GM20000 (cell line): ENCODE results near the gene BPIFB2.

Experiments
- DNase-seq: peaks from one replicate; pipeline ENCODE4 v3.0.0; 2012; ENCODE audit warnings: low spot score
- TF ChIP-seq, protein P1 (sequence below): IDR thresholded peaks from 2 replicates; pipeline ENCODE4 v1.5.1; 2012; ENCODE audit warnings: mild to moderate bottlenecking, control low read depth; ENCODE audit errors: extremely low read depth, missing control alignments

BPIFB2 gene

GRCh38 chr20:33019465-33020277, 12.2 kb downstream of the BPIFB2 start:
- TF ChIP-seq, protein P1, sequence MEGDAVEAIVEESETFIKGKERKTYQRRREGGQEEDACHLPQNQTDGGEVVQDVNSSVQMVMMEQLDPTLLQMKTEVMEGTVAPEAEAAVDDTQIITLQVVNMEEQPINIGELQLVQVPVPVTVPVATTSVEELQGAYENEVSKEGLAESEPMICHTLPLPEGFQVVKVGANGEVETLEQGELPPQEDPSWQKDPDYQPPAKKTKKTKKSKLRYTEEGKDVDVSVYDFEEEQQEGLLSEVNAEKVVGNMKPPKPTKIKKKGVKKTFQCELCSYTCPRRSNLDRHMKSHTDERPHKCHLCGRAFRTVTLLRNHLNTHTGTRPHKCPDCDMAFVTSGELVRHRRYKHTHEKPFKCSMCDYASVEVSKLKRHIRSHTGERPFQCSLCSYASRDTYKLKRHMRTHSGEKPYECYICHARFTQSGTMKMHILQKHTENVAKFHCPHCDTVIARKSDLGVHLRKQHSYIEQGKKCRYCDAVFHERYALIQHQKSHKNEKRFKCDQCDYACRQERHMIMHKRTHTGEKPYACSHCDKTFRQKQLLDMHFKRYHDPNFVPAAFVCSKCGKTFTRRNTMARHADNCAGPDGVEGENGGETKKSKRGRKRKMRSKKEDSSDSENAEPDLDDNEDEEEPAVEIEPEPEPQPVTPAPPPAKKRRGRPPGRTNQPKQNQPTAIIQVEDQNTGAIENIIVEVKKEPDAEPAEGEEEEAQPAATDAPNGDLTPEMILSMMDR, result no peak
- no peak for DNase-seq

DNA sequence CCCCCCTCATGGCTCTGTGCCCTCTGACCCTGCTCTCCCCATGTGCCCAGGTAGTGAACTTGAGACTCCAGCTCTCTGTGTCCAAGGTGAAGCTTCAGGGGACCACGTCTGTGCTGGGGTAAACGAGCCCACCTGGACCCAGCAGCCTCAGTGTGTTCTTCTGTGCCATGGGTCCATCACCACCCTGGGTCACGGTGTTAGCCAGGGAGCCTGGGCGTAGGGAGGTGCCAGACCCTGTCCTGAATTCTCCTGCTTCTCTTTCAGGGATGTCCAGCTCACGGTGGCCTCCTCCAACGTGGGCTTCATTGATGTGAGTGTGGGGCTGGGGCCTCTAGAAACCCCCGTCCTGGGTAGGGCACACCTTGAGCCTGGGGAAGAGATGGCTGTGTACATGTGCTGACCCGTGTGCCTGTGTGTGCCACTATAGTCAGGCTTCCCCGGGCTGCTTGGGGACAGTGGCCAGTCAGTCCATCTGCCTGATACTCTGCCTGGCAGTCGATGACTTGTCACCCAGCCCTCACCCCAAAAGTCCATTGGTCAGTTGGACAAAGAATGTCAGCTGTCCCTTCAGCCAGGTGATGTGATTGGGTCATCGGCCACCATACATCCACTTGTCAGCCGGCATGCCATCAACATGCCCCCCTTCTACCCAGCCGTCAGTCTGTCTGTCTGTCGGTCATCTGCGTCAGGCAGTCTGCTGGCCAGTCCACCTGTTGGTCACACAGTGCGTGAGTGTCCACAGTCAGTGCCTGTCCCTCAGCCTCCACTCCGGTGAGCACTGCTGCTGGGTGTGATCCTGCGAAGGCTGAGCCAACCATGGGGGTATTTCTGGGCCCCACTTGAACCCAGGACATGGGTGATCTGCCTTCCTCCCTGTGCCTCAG, 13.0 kb downstream of the BPIFB2 start:
- TF ChIP-seq, protein P1, result no peak
- DNase-seq, result no peak

DNA sequence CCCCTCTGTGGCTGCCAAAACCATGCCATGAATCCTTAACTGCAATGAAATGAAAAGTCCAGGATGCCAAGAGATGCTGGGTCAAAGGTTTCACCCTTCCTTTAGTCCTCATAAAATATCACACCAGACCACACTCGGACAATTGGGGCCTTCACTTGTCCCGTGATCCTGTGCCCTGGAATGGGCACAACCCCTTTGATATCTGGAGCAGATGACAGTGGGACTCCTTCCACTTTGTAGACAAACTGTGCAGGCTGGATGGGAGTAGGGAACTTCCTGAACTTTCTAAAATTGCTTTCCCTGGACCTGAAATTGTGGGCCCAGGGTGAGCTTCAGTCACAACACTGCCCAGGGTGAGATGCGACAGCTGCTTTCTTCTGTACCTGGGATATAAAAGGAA, 14.4 kb downstream of the BPIFB2 start:
- TF ChIP-seq, protein P1, result no peak
- no peak for DNase-seq

GRCh38 chr20:33022289-33022688, 14.8 kb downstream of the BPIFB2 start:
- TF ChIP-seq, protein P1, result no peak
- DNase-seq, result no peak

DNA sequence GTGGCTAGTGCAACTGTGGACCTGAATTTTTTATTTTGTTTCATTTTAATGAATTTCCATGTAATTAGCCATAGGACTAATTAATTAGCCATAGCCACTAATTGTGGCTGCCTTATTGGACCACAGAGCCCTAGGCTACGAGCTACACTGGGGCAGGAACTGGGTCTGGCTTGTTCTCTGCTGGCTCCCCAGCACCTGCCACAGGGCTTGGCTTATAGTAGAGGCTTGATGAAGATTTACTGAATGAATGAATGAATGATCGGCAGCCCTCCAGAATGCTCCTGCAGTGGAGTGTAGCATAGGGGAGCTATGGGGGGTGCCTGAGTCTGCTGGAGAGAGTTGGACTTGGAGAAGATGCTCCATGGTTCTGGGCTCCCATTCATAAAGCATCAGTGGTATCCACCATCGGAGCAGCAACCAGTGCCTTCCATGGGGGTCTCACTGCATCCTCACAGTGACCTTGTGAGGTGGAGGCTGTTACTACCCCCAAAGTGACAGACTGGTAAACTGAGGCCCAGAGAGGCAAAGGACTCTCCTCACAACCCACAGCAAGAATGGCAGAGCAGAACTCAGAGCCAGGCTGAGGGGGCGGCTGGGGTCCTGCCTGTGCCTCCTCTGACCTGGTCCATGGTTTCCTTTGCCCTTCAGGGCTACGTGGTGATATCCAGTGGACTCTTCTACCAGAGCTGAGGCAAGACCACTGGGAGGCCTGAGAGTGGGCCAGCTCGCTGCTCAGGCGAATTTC, 15.4 kb downstream of the BPIFB2 start:
- no peak for DNase-seq
- TF ChIP-seq, protein P1, result no peak

DNA sequence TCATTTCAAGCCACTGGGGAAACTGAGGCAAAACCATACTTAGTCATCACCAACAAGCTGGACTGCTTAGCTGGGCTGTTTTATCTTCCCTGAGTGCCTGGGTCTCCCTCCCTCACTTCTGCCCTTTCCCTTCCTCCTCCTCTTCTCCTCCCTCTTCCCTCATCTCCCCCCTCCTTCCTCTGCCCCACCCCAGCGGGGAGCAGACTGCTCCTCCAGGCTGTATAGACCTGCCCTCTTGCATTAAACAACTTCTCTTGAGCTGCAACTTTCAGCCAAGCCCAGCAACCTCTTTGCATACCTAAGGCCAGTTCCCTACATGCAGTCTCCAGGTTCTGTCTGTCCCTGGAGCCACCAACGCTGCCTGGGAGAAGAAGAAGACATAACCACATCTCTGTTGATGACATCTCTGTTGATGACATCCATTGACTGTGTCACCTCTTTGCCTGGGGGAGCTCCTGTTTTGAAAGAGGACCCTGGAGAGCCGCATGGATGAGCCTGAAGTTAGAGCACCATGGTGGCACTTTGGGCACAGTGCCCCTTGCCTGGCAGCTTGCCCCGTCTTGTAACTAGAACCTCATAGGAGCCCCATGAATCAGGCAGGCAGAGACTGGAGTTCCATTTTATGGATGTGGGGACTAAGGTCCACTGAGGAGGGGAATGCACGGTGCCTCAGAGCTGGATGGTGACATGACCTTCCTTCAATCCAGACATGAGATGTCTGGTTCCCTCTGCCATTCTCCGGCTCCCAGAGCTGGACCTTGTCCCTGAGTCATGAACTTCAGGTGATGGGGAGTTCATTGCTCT, 16.1 kb downstream of the BPIFB2 start:
- TF ChIP-seq, protein P1, result no peak
- no peak for DNase-seq
